GM19023 (cell line): Measurements from ENCODE around the gene HCCS.

Source experiments
- ATAC-seq: cut with Tn5 transposase; IDR thresholded peaks from one replicate; pipeline ENCODE4 v1.9.1; 2021; ENCODE audit warnings: mild to moderate bottlenecking, moderate library complexity; ENCODE audit not compliant: unreplicated experiment

The HCCS gene

GRCh38 chrX:11111037-11111851 is at the start of gene HCCS:
HCCS (plus strand) TSS chrX:11111332; CDS start chrX:11112061, 729 bp downstream.
- ATAC-seq: peak; percentile 92

- ATAC-seq: no peak
These were observed 46.9 kb upstream of the HCCS start for GRCh38 chrX:11064276-11064675.

GRCh38 chrX:11064851-11065600 is 46.1 kb upstream of the HCCS start:
- no peak for ATAC-seq

GRCh38 chrX:11066812-11067211 is 44.3 kb upstream of the HCCS start:
- no peak for ATAC-seq

- no peak for ATAC-seq
These were observed 37.8 kb upstream of the HCCS start for GRCh38 chrX:11073381-11073780.

- ATAC-seq: no peak
These were observed 30.3 kb upstream of the HCCS start for GRCh38 chrX:11080741-11081305.

- ATAC-seq: no peak
These were observed 29.6 kb upstream of the HCCS start for GRCh38 chrX:11081511-11081910.

- ATAC-seq: no peak
These were observed 25.8 kb upstream of the HCCS start for GRCh38 chrX:11085305-11085704.

- ATAC-seq: no peak
These were observed 21.3 kb upstream of the HCCS start for GRCh38 chrX:11089802-11090201.

- ATAC-seq: no peak
These were observed 13.2 kb upstream of the HCCS start for GRCh38 chrX:11097933-11098332.

- ATAC-seq: no peak
These were observed 11.7 kb upstream of the HCCS start for GRCh38 chrX:11099465-11099864.

GRCh38 chrX:11100281-11101035 is 10.7 kb upstream of the HCCS start:
- no peak for ATAC-seq

- no peak for ATAC-seq
These were observed 8.1 kb upstream of the HCCS start for GRCh38 chrX:11103006-11103405.

- ATAC-seq: no peak
These were observed 7.4 kb upstream of the HCCS start for GRCh38 chrX:11103751-11104150.

GRCh38 chrX:11105080-11105479 is 6.1 kb upstream of the HCCS start:
- no peak for ATAC-seq

GRCh38 chrX:11108253-11108941 is 2.7 kb upstream of the HCCS start:
- no peak for ATAC-seq

- ATAC-seq: no peak
These were observed 1.2 kb upstream of the HCCS start for GRCh38 chrX:11109968-11110367.

- no peak for ATAC-seq
These were observed 815 bp downstream of the HCCS start for GRCh38 chrX:11111947-11112346.

- ATAC-seq: no peak
These were observed 2.6 kb downstream of the HCCS start for GRCh38 chrX:11113731-11114130.

- no peak for ATAC-seq
These were observed 6.6 kb downstream of the HCCS start for GRCh38 chrX:11117745-11118144.
